KOPT-K1 (cell line): ENCODE data around the gene RNASE9.
"Not testable (repeated sequence)": the region's sequence is repeated elsewhere in the genome, so short reads cannot be mapped to it uniquely, and the experiment has no call there.

ENCODE experiments used
- H3K27ac ChIP-seq: fragments of 200-600 bp; sonication (generic); 2 replicates; pipeline ENCODE4 v1.5.1; 2016; ENCODE audit warnings: antibody characterized with exemption, mild to moderate bottlenecking, low read depth, low read length; ENCODE audit not compliant: poor library complexity, severe bottlenecking
- H3K36me3 ChIP-seq: fragments of 200-600 bp; sonication (generic); 2 replicates; pipeline ENCODE4 v1.5.1; 2017; ENCODE audit warnings: antibody characterized with exemption, mild to moderate bottlenecking, low read length, moderate library complexity; ENCODE audit not compliant: insufficient read depth
- H3K9me3 ChIP-seq: fragments of 200-600 bp; sonication (generic); 2 replicates; pipeline ENCODE4 v1.5.1; 2017; ENCODE audit warnings: antibody characterized with exemption, low read length, mild to moderate bottlenecking; ENCODE audit not compliant: insufficient read depth, poor library complexity, severe bottlenecking

Gene RNASE9

DNA sequence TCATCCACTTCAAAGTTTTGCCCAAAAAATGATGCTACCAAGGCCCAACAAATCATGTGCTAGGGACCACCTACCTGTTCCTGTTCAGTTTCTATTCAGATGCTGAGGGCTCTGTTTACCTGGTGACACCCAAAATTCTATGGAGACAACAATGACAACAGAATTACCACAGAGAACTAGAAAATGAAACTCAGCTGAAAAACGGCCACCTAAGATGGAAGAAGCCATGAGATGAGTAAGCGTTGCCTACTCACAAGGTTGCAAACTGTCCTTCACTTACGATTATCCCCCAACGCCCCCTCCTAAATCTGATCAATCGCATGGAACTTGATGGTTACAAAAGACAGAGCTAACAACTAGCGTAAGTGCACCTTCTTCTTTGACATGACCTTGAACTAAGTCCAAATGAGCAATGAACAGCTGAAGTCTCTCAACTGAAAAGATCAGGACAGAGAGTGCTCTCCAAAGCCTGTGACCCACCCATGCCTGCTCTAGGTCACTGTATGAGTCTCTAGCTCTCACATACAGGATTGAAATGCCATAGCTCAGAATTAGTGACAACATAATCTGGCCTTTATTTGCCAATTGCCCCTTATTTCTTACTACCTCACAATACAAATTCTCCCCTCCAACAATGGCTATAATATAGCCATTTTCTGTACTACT, 26.8 kb upstream of the RNASE9 start, which contains the start of gene RNASE11:
Gene RNASE11 (minus strand): TSS at position 513 of the 666 bp plus-strand sequence.
- H3K36me3 ChIP-seq: no peaks in the 10 kb centered on the region
- H3K9me3 ChIP-seq: no peaks in the 10 kb centered on the region
- H3K27ac ChIP-seq: no peak within 1 kb of the TSS

DNA sequence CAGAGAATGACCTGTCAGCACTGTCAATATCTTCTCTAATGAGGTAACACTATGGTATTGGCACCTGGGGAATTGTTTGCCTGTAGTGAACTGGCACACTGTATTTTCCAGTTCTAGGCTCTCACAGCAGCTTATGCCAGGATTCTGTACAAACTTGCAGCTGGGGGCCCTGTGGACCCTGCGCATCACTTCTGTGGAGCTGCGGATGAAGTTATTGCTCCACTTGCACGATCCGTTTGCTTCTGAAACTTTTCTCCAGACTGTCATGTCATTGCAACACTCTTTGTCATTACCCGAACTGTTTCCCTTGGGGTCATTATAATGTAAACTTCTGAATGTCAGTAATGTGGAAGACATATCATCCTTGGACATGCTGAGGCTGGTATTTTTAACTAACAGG, 23.1 kb upstream of the RNASE9 start:
- no peaks in the 10 kb centered on the region for H3K9me3 ChIP-seq
- H3K36me3 ChIP-seq: no peaks in the 10 kb centered on the region
- no peak overlapping the region for H3K27ac ChIP-seq

DNA sequence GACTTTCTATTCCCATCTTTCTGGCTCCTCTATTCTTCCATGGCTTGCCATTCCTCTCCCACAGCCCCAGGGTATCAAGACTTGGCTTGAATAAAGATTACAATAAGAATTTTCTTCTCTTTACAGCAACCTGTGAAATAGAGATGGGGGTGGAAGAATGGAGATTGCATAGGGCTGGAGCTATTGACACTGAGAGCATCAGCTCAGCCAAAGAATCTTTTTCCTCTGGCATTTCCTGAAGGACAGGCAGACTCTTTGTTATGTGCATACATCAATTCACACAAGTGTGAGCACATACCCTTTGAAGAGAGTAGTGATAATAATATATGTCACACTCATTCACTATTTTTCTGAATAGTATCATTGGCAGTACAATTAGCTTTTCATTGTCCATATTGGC, 22.3 kb upstream of the RNASE9 start:
- Histone ChIP-seq H3K27ac (no peak overlapping the region), H3K36me3 (no peaks in the 10 kb centered on the region), H3K9me3 (no peaks in the 10 kb centered on the region)

DNA sequence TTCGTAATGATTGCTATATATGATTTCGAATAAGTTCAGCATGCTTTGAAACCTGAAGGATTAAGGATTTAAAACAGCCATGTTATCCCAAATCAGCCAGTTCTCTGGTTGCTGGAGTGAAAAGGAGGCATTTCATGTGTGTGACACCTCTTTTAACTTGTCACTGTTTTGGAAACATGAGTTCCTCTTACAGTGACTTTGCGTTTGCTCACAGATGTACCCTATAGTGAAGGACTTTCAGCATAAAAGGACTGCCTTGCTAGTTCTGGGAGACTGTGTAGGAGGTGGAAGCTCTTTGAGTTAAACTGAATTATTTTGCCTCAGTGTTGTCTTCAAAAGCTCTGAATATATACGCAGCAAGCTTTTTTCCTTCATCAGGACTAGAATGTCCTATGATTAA, 19.4 kb upstream of the RNASE9 start:
- H3K36me3 ChIP-seq: no peaks in the 10 kb centered on the region
- no peaks in the 10 kb centered on the region for H3K9me3 ChIP-seq
- no peak overlapping the region for H3K27ac ChIP-seq

DNA sequence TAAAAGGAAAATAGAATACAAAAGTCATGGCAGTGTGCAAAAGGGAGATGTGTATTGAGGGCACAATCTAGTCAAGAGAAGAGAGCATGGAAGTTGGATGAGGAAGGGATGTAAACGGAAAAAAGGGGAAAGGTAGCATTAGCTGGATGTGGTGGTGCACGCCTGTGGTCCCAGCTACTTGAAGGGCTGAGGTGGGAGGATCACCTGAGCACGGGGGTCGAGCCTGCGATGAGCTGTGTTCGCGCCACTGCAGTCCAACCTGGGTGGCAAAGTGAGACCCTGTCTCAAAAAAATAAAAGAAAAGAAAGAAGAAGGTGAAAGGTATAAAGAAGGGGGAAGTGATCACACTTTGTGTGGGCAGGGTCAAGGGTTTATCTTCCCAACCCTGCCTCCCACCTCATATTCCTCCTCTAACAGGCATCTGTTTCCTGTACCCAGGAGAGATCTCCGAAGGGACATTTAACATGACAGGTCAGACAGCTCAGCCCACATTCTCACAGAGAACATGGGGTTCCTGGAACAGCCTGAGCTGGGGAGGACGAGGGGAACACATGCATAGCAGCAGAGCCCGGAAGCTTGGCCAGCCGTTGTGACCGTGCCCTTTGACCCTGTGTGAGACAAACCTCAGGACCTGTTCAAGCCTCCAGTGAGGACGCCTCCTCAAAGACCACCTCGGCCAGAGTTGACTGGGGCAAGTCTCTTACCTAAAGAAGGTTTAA, 18.1 kb upstream of the RNASE9 start:
- H3K36me3 ChIP-seq: no peaks in the 10 kb centered on the region
- H3K27ac ChIP-seq: no peak overlapping the region
- H3K9me3 ChIP-seq: no peaks in the 10 kb centered on the region

DNA sequence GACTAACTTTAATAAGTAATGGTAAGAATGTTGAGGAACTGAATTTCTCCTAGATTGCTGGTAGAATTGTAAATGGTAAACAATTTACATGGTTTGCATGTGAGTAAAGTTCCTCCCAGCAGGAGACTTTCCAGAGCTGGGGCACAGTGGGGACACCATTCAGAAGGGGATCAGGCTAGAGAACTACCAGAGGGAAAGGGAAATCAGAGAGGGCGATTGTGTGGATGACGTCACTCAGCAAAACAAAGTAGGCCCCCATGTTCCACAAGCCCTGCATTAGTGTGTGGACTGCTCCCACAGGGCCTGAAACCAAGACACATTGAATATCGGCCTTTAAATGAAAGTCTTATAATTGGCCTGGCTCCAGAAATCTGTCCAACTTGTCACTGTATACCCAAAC, 17.5 kb upstream of the RNASE9 start:
- no peak overlapping the region for H3K27ac ChIP-seq
- no peaks in the 10 kb centered on the region for H3K36me3 ChIP-seq

DNA sequence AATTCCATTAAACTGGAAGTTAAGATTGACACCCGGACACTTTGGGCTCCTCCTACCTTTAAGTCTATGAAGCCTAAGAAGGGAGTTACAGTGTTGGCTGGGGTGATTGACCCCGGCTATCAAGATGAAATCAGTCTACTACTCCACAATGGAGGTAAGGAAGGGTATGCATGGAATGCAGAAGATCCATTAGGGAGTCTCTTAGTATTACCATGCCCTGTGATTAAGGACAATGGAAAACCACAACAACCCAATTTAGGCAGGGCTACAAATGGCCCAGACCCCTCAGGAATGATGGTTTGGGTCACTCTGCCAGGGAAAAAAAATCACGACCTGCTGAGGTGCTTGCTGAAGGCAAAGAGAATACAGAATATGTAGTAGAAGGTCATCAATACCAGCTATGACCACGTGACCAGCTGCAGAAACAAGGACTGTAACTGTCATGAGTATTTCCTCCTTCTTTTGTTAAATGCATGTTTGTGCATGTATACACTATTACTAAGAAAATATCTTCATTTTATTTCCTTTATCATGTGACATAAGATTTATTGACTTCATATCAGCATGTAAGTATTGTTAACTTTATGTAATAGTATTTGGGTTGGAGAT, 11.6 kb upstream of the RNASE9 start:
- peaks cover 15% of the 10 kb centered on the region for H3K9me3 ChIP-seq
- not testable (repeated sequence) for H3K27ac ChIP-seq, H3K36me3 ChIP-seq

More for the DNA sequence above, 17.5 kb upstream of the RNASE9 start:
- H3K9me3 ChIP-seq: no peaks in the 10 kb centered on the region

DNA sequence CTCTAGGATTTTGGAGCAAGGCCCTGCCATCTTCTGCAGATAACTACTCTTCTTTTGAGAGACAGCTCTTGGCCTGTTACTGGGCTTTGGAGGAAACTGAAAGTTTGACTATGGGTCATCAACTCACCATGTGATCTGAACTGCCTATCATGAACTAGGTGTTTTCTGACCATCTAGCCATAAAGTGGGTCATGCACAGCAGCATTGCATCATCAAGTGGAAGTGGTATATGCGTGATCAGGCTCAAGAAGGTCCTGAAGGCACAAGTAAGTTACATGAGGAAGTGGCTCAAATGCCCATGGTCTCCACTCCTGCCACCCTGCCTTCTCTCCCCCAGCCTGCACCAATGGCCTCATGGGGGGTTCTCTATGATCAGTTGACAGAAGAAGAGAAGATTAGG, 9.9 kb upstream of the RNASE9 start:
- H3K27ac ChIP-seq, H3K36me3 ChIP-seq: not testable (repeated sequence)
- H3K9me3 ChIP-seq: peaks cover 15% of the 10 kb centered on the region

DNA sequence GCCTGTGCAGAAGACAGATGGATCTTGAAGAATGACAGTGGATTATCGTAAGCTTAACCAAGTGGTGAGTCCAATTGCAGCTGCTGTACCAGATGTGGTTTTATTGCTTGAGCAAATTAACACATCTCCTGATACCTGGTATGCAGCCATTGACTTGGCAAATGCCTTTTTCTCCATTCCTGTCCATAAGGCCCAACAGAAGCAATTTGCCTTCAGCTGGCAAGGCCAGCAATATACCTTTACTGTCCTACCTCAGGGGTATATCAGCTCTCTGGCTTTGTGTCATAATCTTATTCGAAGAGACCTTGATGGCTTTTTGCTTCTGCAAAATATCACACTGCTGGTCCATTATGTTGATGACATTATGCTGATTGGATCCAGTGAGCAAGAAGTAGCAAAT, 9.0 kb upstream of the RNASE9 start:
- H3K9me3 ChIP-seq: peaks cover 15% of the 10 kb centered on the region
- H3K27ac ChIP-seq, H3K36me3 ChIP-seq: not testable (repeated sequence)

DNA sequence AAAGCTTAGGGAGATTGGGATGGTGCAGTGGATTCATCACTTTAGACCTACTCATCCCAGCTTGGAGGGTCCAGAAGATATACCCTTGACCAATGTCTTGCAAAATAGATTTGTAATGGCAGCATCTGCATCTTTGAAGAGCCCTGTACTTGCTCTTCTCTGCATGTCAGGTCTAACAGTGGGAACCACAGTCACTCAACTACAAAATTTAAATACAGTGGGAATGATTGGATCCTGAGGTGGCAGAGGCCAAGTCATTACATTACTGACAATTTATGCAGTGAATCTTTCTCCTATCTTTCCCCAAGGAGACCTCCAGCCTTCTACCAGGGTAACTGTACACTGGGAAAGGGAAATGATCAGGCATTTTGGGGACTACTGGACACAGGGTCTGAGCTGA, 8.2 kb upstream of the RNASE9 start:
- Histone ChIP-seq H3K9me3 (peaks cover 15% of the 10 kb centered on the region), H3K36me3 (no peaks in the 10 kb centered on the region), H3K27ac (no peak overlapping the region)

DNA sequence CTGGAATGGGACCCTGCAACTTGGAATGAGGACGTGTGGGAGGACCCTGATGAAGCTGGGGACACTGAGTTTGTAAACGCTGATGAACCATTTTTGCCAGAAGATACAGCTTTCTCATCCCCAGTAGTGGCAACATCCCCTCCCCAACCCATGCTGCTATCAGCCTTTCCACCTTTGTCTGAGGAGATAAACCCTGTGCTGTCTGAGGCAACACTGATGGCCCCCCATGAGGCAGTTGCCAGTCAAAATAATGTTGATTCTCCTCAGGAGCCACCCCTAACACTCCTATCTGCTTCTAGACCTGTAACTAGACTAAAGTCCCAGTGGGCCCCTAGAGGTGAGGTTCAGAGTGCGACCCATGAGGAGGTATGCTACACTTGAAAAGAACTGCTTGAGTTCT, 7.5 kb upstream of the RNASE9 start:
- peaks cover 15% of the 10 kb centered on the region for H3K9me3 ChIP-seq
- no peak overlapping the region for H3K27ac ChIP-seq
- H3K36me3 ChIP-seq: no peaks in the 10 kb centered on the region

DNA sequence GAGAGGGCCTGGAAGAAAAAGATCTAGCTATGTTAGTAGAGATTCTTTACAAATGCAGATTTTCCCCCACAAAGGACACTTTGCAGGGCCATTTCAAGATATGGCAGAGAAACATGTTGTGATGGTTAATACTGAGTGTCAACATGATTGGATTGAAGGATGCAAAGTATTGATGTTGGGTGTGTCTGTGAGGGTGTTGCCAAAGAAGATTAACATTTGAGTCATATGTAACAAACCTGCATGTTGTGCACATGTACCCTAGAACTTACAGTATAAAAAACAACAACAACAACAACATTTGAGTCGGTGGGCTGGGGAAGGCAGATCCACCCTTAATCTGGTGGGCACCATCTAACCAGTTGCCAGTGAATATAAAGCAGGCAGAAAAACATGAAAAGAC, 6.4 kb upstream of the RNASE9 start:
- peaks cover 15% of the 10 kb centered on the region for H3K9me3 ChIP-seq
- not testable (repeated sequence) for H3K27ac ChIP-seq, H3K36me3 ChIP-seq

DNA sequence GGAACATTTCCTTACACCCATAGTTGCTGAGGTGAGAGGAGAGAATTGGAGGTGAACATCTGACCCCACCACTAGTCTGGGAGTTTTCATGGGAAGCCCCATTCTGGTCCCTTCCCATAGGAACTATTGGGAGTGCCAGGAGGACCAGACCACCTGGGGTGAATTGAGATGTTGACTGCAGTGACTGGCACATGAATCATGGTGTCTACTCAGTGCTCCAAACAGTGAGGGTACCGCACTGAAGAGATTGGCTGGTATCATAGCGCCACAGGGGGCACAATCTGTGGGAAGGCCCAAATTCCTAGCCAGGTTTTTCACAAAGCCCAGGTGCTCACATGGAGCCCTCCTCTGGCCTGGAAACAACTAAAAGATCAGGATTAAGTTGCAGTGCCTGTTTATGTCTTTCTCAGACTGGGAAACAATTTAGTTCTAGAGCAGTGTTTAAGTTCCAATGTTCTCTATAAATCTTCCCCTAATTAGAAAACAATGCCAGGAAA, 3.7 kb upstream of the RNASE9 start:
- H3K36me3 ChIP-seq: no peaks in the 10 kb centered on the region
- no peak overlapping the region for H3K27ac ChIP-seq
- H3K9me3 ChIP-seq: peaks cover 14% of the 10 kb centered on the region

DNA sequence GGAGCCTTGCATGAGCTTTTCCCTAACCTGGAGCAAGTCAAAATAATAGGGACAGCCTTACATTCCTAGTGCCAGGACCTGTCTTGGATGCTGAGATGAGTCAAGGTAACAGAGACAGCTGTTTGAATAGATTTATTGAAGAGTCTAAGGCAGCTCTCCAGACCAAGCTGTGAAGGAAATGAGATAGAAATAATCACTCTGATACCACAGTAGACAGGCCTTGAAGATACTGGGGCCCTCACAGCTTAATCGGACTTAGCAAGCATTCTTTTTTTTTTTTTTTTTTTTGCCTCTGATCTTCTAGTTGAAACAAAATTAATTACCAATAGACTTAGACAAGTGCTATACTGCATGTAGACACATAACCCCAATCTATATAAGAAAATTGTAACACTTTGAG, 3.1 kb upstream of the RNASE9 start:
- H3K27ac ChIP-seq: no peak overlapping the region
- H3K9me3 ChIP-seq: peaks cover 8% of the 10 kb centered on the region
- no peaks in the 10 kb centered on the region for H3K36me3 ChIP-seq

DNA sequence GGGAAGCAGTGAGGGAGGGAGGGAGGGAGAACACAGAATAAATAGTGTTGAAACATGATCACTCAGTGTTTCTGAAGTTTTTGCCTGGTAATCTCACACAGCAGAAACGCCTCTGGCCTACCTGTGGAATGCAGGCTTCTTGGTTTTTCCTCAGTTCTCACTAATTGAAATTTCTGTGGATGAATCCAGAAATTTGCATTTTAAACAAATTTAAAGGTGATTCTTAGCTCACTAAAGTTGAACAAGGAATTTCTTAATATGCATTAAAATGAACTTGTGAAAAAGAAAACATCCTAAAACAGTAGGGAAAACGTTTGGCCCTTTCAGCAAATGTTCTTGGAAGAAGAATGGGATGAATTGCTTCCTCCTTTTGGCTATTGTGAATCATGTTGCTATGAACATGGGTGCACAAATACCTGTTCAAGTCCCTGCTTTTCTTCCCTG, 1.4 kb downstream of the RNASE9 start:
- Histone ChIP-seq H3K36me3 (no peaks in the 10 kb centered on the region), H3K9me3 (no peaks in the 10 kb centered on the region), H3K27ac (no peak overlapping the region)
